Measurements from ENCODE around the gene SOD2. TPM values are rescaled to one million over a fixed set of nuclear protein-coding genes. Genes with fewer than 3 reads are reported as not detected.

Gene SOD2
- total and polyA plus RNA-seq, 8 donors, result 97.7 to 792 (median 186) TPM

Other genes with a start within 250 kb of the SOD2 start
- 10 to 100 TPM; 35.6 to 51.4 (median 42.8) TPM for gene WTAP, start 34.3 kb upstream of the SOD2 start, total RNA-seq
- gene WTAP, start 34.3 kb upstream of the SOD2 start, polyA plus RNA-seq, result 10 to 100 TPM; 55.4 to 85.6 TPM
- 1 to 10 TPM; 3.3 to 9.6 (median 7.4) TPM for gene ACAT2, start 68.8 kb upstream of the SOD2 start, total RNA-seq
- gene ACAT2, start 68.8 kb upstream of the SOD2 start, polyA plus RNA-seq, result 10 to 100 TPM in 1 of 2 donors, 1 to 10 TPM in 1; 6.7 to 10.1 TPM
- 10 to 100 TPM; 60.6 to 85.1 (median 75.2) TPM for gene TCP1, start 96.4 kb upstream of the SOD2 start, total RNA-seq
- 10 to 100 TPM; 43.7 to 91.7 TPM for gene TCP1, start 96.4 kb upstream of the SOD2 start, polyA plus RNA-seq
- 10 to 100 TPM; 19.3 to 28.2 (median 25.0) TPM for gene MRPL18, start 97.2 kb upstream of the SOD2 start, total RNA-seq
- gene MRPL18, start 97.2 kb upstream of the SOD2 start, polyA plus RNA-seq, result 10 to 100 TPM; 45.0 to 47.9 TPM
- gene PNLDC1, start 107.0 kb upstream of the SOD2 start, total RNA-seq, result 1 to 10 TPM in 1 of 6 donors, under 1 TPM in 5; 0.21 to 1.4 (median 0.46) TPM
- 1 to 10 TPM; 1.4 to 1.7 TPM for gene PNLDC1, start 107.0 kb upstream of the SOD2 start, polyA plus RNA-seq
- not detected for gene MAS1, start 197.7 kb upstream of the SOD2 start, total RNA-seq
- gene MAS1, start 197.7 kb upstream of the SOD2 start, polyA plus RNA-seq, result under 1 TPM in 1 of 2 donors, not detected in 1; under 0.01 TPM